Adrenal gland (tissue), 12 donors: ENCODE measurements around the gene DSG2. TPM values are rescaled to one million over a fixed set of nuclear protein-coding genes. Genes with fewer than 3 reads are reported as not detected.

ENCODE experiments used
- DNase-seq, 7 donors: peaks; one replicate each; pipeline ENCODE4 v3.0.0-alpha.2; 2019 to 2020
- H3K27ac ChIP-seq, 5 donors: fragments of 200-600 bp; sonication (generic) in 4 of 5; 1 replicate in 3 of 5; 2 replicates in 2 of 5; pipeline versions ENCODE4 v1.5.1 to v1.8.0; 2016 to 2020; ENCODE audit warnings: mild to moderate bottlenecking in 1 of 5
- H3K27me3 ChIP-seq: fragments of 200-600 bp; 2 replicates; pipeline ENCODE4 v1.8.0; 2021
- H3K36me3 ChIP-seq, 2 donors: fragments of 200-600 bp; replicated peaks in 1 of 2; 1 replicate in 1 of 2; 2 replicates in 1 of 2; pipeline versions ENCODE4 v1.5.1 to v1.8.0; 2018 to 2022
- H3K4me1 ChIP-seq, 2 donors: fragments of 200-600 bp; replicated peaks in 1 of 2; 1 replicate in 1 of 2; 2 replicates in 1 of 2; pipeline versions ENCODE4 v1.5.1 to v1.8.0; 2018 to 2021
- H3K4me3 ChIP-seq, 4 donors: fragments of 200-600 bp; sonication (generic) in 3 of 4; one replicate each; pipeline ENCODE4 v1.5.1; 2016 to 2018
- H3K9me3 ChIP-seq, 3 donors: fragments of 200-600 bp; sonication (generic) in 1 of 3; replicated peaks in 1 of 3; 1 replicate in 2 of 3; 2 replicates in 1 of 3; pipeline versions ENCODE4 v1.5.1 to v1.8.0; 2016 to 2021
- POLR2A ChIP-seq, 2 donors: fragments of 450-650 bp; IDR thresholded peaks; one replicate each; pipeline ENCODE4 v1.6.1; 2017; ENCODE audit warnings: antibody characterized with exemption in 2 of 2, mild to moderate bottlenecking in 2 of 2, moderate library complexity in 1 of 2
- WGBS, 4 donors: extraction: QIAGEN DNeasy Blood & Tissue Kit in 2 of 4; methylation state at CpG; one replicate each; pipeline versions ENCODE4 v1.1.5 to v1.1.7; 2013 to 2017; 5-methylcytosine and 5-hydroxymethylcytosine counted together
- intact Hi-C, 2 donors: fragments of 100-400 bp; cut with DNase I; formaldehyde crosslinking; loops; one replicate each; pipeline versions ENCODE4 v1.14.1 to v1.15.0; 2022 to 2023
- polyA plus RNA-seq, 3 donors: library from polyadenylated mRNA; stranded (reverse); fragments of 200-250 nt in 2 of 3; fragments of 350-450 nt in 1 of 3; fragmentation: Illumina TruSeq in 1 of 3; extraction: RNeasy Lipid Tissue Mini Kit (QIAGEN cat#74804) in 1 of 3; gene quantifications; one replicate each; pipeline ENCODE4 v1.2.3, GENCODE V29; 2013 to 2014
- total RNA-seq, 9 donors: library from RNA; depleted of rRNA in 4 of 9; stranded (reverse); fragments of >200 nt in 4 of 9; fragments of 120-200 nt in 1 of 9; fragmentation: NEBNext Ultra II Directional in 1 of 9; extraction: Animal tissue kit (Norgen Biotek cat#: 25700) in 1 of 9; gene quantifications; one replicate each; pipeline versions ENCODE4 v1.1.0 to v1.2.4, GENCODE V29; 2013 to 2023
- TF ChIP-seq, protein P1 (sequence below), 6 experiments: fragments of 450-650 bp in 4 of 6; fragments of 200-600 bp in 2 of 6; sonication (generic) in 1 of 6; IDR thresholded peaks; 1 replicate in 5 of 6; 2 replicates in 1 of 6; pipeline versions ENCODE4 v1.5.1 to v1.8.0; 2016 to 2021; ENCODE audit warnings: antibody characterized with exemption in 6 of 6, mild to moderate bottlenecking in 2 of 6, moderate library complexity in 1 of 6
- donor health status: healthy with polysubstance abuse.
- donor health status: Bipolar disorder and iron deficiency.
- donor health status: DM: yes; HTN: yes; CAD: no.
- donor health status: DM: no; HTN: no; CAD: no.
- donor health status: DM: no; HTN: no; CAD: no.
- donor health status: DM: yes; HTN: yes; CAD: no.

The DSG2 gene
- total and polyA plus RNA-seq, 12 donors, result 0.32 to 6.8 (median 2.1) TPM

DNA sequence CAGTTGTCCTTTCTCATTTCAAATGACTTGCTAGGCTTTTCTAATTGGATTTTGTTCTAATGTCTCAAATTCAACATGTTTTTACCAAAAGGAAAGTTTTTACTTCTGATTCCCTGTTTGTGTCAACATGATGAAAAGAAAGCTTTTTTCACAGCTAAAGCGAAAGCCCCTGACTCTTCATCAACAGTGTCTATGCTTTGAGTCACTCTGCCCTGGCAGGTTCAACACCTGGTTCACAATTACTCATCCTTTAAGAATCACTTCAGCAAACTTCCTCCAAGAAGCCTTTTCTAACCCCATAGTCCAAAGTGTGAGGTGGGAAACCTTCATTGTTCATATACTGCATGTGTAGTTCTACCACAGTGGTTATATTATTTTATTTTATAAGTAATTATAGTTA lies 7.6 kb upstream of the DSG2 start:
- 81 to 92% (median 87%) methylated on average over 1 of the region's 1 CpG for WGBS, 4 donors
- TF ChIP-seq, protein P1, sequence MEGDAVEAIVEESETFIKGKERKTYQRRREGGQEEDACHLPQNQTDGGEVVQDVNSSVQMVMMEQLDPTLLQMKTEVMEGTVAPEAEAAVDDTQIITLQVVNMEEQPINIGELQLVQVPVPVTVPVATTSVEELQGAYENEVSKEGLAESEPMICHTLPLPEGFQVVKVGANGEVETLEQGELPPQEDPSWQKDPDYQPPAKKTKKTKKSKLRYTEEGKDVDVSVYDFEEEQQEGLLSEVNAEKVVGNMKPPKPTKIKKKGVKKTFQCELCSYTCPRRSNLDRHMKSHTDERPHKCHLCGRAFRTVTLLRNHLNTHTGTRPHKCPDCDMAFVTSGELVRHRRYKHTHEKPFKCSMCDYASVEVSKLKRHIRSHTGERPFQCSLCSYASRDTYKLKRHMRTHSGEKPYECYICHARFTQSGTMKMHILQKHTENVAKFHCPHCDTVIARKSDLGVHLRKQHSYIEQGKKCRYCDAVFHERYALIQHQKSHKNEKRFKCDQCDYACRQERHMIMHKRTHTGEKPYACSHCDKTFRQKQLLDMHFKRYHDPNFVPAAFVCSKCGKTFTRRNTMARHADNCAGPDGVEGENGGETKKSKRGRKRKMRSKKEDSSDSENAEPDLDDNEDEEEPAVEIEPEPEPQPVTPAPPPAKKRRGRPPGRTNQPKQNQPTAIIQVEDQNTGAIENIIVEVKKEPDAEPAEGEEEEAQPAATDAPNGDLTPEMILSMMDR (IDR thresholded peaks at IDR 0.05), result no peak
- no peak for TF ChIP-seq POLR2A (IDR thresholded peaks at IDR 0.05)
- DNase-seq, result no peak
- Histone ChIP-seq H3K27me3 (peaks cover 8% of the 10 kb centered on the region), H3K9me3 (no peaks in the 10 kb centered on the region), H3K27ac (no peak overlapping the region), H3K36me3 (no peaks in the 10 kb centered on the region), H3K4me1 (no peaks in the 10 kb centered on the region), H3K4me3 (no peak overlapping the region)
- intact Hi-C loops, result no loop called here

DNA sequence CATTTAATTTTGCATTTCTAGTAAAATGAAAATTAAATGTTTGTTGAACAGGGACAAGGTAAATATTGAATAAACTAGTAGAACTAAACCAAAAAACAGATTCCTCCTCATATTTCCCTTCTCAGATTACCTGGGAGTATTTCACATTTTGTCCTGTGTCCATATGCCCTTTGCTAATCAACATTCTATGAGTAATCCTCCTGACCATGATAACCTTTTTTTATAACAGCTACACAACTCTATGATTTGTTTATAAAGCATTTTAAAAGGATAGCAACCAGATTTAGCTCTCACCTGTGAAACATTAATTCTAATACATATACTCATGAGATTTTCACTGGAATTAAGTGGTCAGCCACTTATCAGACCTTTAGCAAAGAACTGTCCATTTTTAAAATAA lies 7.1 kb upstream of the DSG2 start:
- no peak for DNase-seq
- H3K9me3 ChIP-seq, result no peaks in the 10 kb centered on the region

DNA sequence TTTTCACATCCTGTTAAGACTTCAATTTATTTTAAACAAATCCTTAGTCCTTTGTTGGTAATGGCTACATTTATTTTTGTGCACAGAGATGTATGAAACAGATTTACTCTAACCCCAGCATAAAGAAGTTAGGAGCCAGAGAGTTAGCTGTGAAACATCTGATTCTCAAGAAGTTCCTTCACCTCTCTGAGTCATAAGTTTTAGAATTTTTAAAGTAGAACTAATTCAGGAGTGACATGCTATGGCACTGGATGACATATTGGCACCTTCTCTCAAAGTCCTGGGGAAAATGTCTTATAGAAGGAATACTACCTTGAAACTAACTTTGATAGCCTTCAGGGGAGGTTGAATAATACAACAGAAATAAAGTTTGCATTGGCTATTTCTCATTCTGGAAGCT lies 6.4 kb upstream of the DSG2 start:
- Histone ChIP-seq H3K27me3 (peaks cover 5% of the 10 kb centered on the region), H3K4me1 (no peaks in the 10 kb centered on the region), H3K4me3 (no peak overlapping the region), H3K27ac (no peak overlapping the region), H3K9me3 (no peaks in the 10 kb centered on the region), H3K36me3 (no peaks in the 10 kb centered on the region)
- intact Hi-C loops, result no loop called here
- TF ChIP-seq, protein P1 (IDR thresholded peaks at IDR 0.05), result no peak
- TF ChIP-seq POLR2A (IDR thresholded peaks at IDR 0.05), result no peak
- no peak for DNase-seq

More for the DNA sequence above, 7.1 kb upstream of the DSG2 start:
- H3K4me3 ChIP-seq, result no peak overlapping the region
- no peak for TF ChIP-seq POLR2A (IDR thresholded peaks at IDR 0.05)
- TF ChIP-seq, protein P1 (IDR thresholded peaks at IDR 0.05), result no peak
- no peak overlapping the region for H3K27ac ChIP-seq
- H3K36me3 ChIP-seq, result no peaks in the 10 kb centered on the region
- no peaks in the 10 kb centered on the region for H3K4me1 ChIP-seq
- intact Hi-C loops, result no loop called here
- H3K27me3 ChIP-seq, result peaks cover 5% of the 10 kb centered on the region

DNA sequence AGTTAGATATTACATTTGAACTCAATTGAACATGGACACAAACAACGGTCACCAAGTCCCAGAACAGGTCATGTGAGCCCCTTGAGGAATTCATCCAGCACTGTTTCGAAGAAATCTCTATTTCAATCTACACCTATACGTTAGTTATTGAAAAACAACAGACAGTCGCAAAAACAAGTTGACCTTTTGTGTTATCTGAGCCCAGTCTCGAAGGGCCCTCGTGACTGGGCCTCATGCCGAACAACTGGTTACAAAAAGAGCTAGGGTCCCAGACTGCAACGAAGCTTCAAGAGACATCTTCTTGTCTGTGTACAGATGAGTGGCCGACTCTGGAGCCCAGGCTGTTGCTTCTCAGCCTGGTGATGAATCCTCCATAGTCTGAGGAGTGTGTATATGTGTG lies 5.3 kb upstream of the DSG2 start:
- peaks cover 5% of the 10 kb centered on the region for H3K27me3 ChIP-seq
- intact Hi-C loops, result no loop called here
- WGBS, 4 donors, result 85 to 88% (median 87%) methylated on average over 8 to 9 of the region's 9 CpGs
- DNase-seq, result no peak
- H3K36me3 ChIP-seq, result no peaks in the 10 kb centered on the region
- H3K27ac ChIP-seq, result no peak overlapping the region
- no peaks in the 10 kb centered on the region for H3K4me1 ChIP-seq
- no peaks in the 10 kb centered on the region for H3K9me3 ChIP-seq
- no peak for TF ChIP-seq POLR2A (IDR thresholded peaks at IDR 0.05)
- H3K4me3 ChIP-seq, result no peak overlapping the region

DNA sequence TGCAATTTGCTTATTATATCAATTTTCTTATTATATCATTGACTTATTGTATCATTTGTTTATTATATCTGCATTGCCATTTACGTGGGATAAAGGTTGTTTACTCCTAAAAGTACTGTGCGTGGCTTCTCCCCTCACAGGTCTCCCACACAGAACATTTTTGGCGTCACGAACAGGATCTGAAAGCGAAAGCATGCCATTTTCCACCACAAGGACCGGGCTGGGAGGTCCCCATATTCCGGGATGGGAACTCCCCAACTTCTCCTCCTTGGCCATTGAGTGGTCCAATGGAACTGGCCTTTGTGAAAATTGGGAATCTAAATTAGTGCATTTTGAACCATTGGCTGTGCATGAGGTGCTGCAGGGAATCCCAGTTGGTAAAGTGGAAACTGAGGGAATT lies 4.8 kb upstream of the DSG2 start:
- Histone ChIP-seq H3K4me3 (no peak overlapping the region), H3K4me1 (peaks cover 1 to 2% of the 10 kb centered on the region in 2 donors), H3K36me3 (no peaks in the 10 kb centered on the region), H3K27me3 (peaks cover 5% of the 10 kb centered on the region), H3K9me3 (no peaks in the 10 kb centered on the region), H3K27ac (no peak overlapping the region)
- intact Hi-C loops, result no loop called here
- WGBS, 4 donors, result 73 to 91% (median 85%) methylated on average over 7 of the region's 7 CpGs
- TF ChIP-seq, protein P1 (IDR thresholded peaks at IDR 0.05), result no peak
- no peak for TF ChIP-seq POLR2A (IDR thresholded peaks at IDR 0.05)
- DNase-seq, result no peak
